T follicular helper cell (primary cell): Measurements from ENCODE around the gene PPM1G.
"Not testable (repeated sequence)": the region's sequence is repeated elsewhere in the genome, so short reads cannot be mapped to it uniquely, and the experiment has no call there.

ENCODE experiments used
- DNase-seq: peaks from one replicate; pipeline ENCODE4 v3.0.0-alpha.2; 2020; ENCODE audit warnings: low read depth
- total RNA-seq, 2 experiments: gene quantifications; one replicate each; lab custom pipeline; 2026; lab: John Stamatoyannopoulos, UW

Gene PPM1G
- 136 to 221 reads per million in 2 experiments for total RNA-seq

DNA sequence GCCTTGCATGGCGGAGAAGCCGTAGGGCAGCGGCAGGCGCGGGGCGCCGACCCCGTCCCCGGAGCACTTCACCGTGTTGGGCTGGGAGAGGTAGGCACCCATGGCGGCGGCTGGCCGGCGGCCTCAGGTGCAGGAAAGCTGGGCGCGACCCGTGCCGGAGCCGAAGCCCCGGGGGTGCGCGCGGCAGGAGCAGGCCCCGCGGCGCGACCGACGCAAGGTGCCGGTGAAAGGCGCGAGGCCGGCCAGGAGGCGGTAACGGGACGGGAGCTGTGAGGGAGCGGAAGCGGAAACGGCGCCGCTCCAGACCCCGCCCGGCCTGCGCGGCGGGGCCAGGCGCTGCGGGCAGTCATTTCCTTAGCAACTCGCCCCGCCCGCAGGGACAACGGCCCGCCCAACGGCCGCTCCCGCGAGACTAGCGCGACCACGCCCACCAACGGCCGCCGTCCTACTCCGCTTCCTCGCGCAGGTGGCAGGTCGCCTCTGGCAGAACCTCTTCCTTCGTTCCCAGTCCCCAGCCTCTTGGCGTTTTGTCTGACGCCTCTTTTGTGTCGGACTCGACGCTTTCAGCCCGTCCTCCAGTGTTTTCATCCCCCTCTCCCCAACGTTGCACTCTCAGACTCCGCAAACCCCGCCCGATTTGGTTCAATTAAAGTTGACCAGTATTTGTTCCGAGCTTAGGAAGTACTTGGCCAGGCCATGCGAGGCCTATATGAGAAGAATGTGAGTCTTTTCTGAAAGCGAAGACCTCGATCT lies at the start of gene PPM1G:
Gene PPM1G, minus strand, starts transcription at position 271 of the 753 bp plus-strand sequence. Its CDS starts 169 bp downstream, at position 102.
- peak; percentile 94 for DNase-seq

DNA sequence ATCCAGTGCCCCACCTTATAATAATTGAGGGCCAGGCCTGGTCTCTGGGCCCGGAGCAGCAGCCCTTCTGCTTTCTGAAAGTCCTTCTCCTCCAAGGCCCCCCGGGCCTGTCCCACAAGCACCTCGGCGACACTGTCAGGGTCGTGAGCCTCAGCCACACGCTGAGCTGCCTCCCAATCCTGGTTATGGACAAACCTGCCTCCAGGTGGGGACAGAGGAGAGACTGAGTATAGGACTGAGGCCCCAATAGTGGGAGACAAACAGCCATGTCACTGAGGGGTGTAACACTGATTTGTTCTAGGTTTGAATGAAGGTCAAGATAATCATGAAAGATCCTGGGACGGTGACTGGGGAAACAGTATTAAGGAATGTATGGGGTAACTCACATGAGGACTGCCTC lies 44.6 kb upstream of the PPM1G start:
- no peak for DNase-seq

DNA sequence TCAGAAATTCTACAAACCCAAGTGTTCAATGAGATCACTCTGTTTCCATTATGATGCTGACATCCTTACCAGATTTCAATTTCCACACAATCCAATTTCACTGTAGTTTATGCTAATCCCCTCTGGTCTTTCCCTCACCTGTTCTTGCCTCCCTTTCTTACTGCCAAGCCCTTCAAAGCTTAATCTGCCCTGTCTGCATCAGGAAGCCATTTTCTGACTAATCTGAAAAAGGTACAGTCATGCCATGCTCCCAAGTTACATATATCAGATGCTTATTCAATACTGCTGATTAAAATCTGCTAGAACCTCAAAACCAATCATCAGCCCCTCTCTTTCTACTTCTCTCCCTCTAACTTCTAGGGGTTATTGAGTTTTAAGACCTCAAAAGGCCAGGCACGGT lies 41.7 kb upstream of the PPM1G start:
- no peak for DNase-seq

DNA sequence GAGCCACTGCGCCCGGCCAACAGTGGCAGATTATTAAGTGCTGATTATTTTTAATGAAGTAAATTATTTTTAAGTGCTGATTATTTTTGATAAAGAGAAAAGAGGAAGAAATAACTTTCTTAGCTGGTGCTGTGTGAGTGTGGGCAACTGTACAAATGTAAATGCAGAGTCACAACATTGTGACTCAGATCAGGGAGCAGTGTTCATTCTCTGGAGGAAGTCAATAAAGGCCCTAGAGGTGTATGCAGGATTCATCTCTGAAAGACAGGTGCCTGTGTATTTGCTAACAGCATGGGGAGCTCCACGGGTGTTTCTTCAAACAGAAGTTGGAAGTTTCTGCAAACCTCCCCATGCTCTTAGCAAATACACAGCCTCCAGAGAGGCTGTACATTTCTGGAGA lies 39.0 kb upstream of the PPM1G start:
- DNase-seq = no peak

- DNase-seq = no peak
Observed at GRCh38 chr2:27446057-27446456, 36.7 kb upstream of the PPM1G start.

DNA sequence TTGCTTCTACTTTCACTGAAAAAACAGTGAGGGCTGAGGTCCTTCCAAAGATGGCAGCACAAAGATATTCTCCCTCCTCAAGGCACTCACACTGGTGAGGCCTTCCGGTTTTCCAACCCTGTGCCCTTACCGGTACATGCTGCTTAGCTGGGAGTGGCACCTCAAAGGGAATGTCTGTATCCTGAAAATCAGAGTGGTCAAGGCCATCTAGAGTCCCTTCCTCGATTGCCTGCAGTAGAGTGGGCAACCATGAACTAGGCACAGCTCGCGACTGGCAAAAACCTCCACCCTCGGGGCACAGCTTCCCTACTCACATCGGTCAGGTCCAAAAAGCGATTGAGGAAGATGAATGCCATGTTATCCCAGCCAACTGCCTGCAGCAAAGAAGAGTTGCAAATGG lies 36.2 kb upstream of the PPM1G start:
- no peak for DNase-seq

DNA sequence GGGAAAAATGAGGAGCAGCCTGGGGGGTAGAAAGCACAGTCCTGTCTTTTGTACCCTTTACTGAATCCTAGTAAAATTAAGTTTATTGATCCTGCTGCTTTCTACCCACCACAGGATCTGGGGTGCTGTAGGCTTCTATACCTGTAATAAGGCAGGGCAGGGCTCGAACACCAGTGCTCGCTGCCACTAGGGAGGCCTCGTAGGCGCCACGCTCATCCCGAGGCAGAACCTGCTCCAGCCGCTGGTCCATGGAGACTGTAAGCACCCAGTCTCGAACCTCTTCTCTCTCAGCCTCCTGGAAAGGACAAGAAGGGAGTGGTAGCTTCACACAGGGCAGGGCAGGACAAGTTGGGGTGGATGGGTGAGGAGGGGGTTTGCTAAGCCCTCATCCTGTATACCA lies 35.8 kb upstream of the PPM1G start:
- no peak for DNase-seq

- DNase-seq = no peak
Observed at GRCh38 chr2:27442920-27443282, 33.5 kb upstream of the PPM1G start.

- DNase-seq = peak; percentile 27
Observed at GRCh38 chr2:27441958-27442919, 32.8 kb upstream of the PPM1G start, which contains the start of gene KRTCAP3. KRTCAP3 (plus strand) TSS chr2:27442381; CDS start chr2:27442413, 32 bp downstream.

- no peak for DNase-seq
Observed at GRCh38 chr2:27441226-27441926, 32.0 kb upstream of the PPM1G start.

DNA sequence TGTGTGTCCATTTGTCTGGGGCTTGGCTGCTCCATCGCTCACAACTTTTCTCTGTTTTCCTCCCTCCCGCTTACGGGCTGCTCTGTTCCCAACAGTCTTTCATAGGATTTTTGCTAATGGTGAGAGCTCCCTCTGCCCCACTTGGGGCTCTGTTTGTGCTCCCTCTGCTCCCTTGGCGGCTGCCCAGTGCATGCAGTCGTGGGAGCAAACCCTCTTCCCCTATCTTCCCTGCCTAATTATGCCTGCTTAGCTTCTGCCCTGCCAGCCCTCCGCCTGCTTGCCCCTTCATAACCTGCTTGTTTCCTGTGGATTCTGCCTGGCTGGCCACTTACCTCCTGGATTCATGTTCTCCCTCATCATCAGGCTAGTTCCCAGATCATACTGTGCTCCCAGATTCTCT lies 26.2 kb upstream of the PPM1G start:
- DNase-seq = no peak

DNA sequence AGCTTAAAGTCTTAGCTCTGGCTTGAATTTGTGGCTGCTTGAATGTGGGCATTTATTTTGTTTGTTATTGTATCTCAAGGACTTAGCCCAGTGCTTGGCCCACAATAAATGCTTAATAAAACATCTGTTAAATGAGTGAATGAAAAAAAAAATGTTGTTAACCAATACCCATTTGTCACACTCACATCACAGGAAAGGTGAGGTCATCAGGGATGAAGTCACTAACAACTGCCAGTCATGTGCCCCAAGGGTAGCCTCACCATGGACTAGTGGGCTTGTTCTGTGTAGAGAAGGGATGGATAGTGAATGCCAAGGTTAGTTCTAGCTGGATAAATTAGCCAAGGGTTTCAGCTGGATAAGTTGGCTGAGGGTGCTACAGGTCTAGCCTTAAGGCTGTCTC lies 22.0 kb upstream of the PPM1G start:
- DNase-seq = no peak

DNA sequence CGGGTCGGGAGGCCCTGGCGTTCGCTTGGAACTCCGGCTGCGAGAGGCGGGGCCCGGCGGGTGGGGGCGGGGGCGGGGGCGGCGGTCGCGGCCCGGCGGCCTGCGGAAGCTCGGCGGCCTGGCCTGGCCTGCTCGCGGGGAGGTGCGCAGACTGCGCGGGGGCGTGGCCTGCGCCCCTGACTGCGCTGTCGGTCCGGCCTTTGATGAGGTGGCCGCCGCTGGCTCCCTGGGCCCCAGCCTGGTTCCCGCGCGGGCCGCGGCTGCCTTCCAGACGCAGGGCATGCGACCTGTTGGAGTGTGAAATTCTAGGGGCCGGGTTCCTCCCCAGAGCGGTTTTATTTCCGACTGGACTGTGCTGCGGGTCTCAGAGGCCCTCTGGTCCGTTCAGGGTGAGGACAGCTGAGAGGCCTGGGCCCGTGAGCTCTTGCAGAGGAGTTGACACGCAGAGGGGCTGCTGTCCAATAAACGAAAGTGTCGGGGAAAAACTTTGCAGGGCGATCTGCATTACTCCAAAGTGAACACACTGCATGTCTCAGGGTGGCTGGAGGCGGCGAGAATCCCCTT lies 19.7 kb upstream of the PPM1G start:
- peak; percentile 48 for DNase-seq

- DNase-seq = peak; percentile 85
Observed at GRCh38 chr2:27428213-27428977, 19.0 kb upstream of the PPM1G start, which contains the start of gene NRBP1. NRBP1 (plus strand) TSS chr2:27428631; CDS start chr2:27433274, 4,643 bp downstream.

DNA sequence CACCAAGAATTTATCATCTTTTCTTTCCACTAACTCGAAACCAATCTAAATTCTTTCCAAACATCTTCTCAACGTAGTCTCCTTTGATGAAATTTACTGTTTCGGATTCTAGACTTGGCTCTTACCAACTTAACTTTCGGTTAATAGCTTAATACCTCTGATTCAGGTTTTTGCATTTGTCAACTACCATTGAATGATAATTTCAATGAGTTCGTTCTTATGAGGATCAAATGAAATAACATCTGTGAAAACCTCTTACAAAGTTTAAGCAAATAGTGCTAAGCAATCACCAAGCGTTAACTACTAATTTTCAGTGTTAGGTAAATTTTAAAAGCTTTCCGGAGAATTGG lies 18.4 kb upstream of the PPM1G start:
- DNase-seq = no peak

- DNase-seq = not testable (repeated sequence)
Observed at GRCh38 chr2:27425039-27425438, 15.6 kb upstream of the PPM1G start.

DNA sequence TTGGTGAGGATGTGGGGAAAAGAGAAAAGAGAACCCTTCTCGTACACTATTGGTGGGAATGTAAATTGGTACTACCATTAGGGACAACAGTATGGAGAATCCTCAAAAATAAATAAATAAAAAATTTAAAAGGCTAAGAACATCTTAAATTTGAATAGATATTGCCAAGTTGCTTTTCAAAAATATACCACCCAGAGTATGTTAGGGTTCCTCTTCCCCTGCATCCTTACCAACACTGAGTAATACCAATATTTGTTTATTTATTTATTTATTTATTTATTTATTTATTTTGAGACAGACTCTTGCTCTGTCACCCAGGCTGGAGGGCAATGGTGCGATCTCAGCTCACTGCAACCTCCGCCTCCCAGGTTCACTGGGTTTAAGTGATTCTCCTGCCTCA lies 13.6 kb upstream of the PPM1G start:
- no peak for DNase-seq

DNA sequence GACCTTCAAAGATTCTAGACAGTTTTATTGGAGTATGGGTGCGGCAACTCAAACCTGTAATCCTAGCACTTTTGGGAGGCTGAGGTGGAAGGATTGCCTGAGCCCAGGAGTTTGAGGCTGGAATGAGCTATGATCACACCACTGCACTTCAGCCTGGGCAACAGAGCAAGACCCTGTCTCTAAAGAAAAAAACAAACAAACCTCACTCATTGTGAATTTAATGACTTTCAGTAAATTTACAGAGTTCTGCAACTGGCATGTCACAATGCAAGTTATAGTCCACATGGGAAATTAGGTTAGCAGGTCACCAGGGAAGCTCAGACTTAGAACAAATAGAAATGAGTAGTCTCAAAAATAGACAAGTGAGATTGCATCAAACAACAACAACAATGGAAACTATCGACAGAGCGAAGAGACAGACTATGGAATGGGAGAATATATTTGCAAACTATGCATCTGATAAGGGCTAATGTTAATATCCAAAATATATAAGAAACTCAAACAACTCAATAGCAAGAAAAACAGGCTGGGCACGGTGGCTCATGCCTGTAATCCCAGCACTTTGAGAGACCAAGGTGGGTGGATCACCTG lies 12.4 kb upstream of the PPM1G start:
- no peak for DNase-seq

- DNase-seq = no peak
Observed at GRCh38 chr2:27420996-27421395, 11.6 kb upstream of the PPM1G start.

GRCh38 chr2:27416151-27416550 lies 6.8 kb upstream of the PPM1G start:
- no peak for DNase-seq
